ACHN (cell line): Measurements from ENCODE around the gene CD1B.
A peak's percentile ranks its signal among the peaks of the same experiment; 100 is the strongest.
"Not testable (repeated sequence)": the region's sequence is repeated elsewhere in the genome, so short reads cannot be mapped to it uniquely, and the experiment has no call there.

Source experiments
- DNase-seq: peaks from one replicate; pipeline ENCODE4 v3.0.0-alpha.2; 2015
- in situ Hi-C: cut with HindIII; loops from 2 replicates; pipeline ENCODE4 v1.10.0; 2017; ENCODE audit warnings: low sequenced_read_pairs, low pct_ligation_motif_present, low pct_unique_long_range_greater_than_20kb

Gene CD1B

DNA sequence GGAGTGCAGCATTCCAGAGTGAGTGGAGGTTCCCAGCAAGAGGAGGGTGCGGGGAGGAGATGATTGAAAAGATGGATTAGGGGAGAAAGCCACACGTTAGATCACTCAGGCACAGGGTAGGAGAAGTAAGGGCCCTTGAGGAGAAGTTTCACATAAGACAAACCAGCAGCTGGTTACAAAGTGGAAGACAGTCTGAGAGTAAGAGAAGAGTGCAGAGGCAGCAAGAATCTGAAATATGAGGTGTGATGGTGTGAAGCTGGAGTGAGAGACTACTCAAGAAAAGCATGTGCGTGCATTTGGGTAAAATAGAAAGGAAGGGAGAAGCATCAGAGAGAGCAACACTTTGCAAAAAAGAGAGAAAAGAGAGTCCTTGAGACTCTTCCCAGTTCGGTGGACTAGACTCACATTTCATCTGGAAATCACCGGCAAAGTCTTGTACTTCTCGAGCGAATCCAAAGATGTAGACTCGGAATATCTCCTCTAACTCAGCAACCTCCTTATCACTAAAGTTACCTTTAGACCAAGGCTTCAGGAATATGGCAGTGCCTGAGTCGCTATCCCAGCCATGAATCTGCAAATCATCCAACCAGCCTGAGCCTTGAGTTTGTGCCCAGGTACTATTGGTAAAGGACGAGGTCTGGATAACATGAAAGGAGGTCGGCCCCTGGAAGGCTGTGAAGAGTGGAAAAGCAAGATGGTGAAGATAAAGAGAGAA is 783 bp downstream of the CD1B start:
- no peak for DNase-seq
- in situ Hi-C loops = no loop called here

DNA sequence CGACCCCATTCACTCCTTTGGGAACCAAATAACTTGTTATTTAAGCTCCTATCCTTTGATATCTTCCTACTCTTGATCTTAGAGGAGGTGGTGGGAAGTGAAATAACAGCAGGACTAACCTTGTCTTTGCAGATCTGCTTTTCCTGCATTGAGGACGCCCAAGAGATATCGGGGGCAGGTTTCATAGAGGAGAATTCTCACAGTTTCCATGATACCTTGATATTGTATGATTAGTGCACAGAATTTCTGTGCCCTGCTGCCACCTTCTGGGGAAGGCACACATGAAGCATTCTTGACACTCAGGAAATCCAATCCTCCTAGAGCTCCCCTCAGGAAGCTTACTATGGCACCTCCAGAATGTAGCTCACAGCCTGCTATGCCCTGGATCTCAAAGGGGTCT is 1.6 kb downstream of the CD1B start:
- in situ Hi-C loops = no loop called here
- DNase-seq = peak; percentile 13

DNA sequence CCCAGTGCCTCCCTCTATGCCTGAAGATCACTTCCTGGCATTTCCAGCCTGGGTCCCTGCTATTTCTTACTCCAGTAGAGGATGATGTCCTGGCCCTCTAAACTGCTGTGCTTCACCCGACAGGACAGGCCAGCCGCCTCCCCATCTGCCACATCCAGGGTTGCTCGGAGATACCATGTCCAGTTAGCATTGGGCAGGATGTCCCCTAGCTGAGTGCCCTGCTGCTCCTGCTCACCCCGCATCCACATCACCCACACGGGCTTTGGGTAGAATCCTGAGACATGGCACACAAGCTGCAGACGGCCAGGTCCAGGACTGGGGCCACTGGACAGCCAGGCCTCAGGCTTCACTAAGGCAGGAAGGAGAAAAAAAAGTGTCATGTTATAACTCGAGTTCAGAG is 2.0 kb downstream of the CD1B start:
- no peak for DNase-seq
- in situ Hi-C loops = no loop called here

DNA sequence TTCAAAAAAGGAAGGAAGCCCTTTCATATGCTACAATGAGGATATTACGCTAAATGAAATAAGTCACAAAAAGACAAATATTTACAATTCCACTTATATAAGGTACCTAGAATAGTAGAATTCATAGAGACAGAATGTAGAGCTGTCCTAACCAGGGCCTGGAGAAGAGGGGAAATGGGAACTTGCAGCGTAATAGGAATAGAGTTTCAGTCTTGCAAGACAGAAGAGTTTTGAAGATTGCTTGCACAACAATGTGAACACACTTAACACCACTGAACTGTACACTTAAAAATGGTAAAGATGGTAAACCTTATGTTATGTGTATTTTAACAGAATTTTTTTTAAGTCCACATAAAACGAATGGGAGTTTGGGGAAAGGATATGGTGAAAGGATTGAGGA is 2.9 kb downstream of the CD1B start:
- DNase-seq = no peak
- in situ Hi-C loops = no loop called here

DNA sequence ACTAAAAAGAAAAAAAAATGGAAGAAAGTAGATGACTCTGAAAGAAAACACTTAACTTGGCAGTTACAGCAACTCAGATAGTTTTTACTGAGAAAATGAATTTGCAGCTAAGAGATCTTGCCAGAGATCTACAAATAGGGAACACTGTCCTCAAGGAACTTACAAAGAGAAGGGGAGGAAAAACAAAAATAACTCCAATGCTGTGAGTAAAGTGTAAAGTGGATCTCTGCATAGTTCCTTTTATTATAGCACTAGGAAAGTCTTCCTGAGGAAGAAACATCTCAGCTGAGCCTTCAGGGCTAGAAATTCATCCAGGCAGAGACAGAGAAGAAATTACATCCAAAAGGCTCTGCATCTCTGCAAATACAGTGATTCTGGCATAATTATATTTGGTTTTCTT is 3.9 kb downstream of the CD1B start:
- DNase-seq = no peak
- in situ Hi-C loops = no loop called here

DNA sequence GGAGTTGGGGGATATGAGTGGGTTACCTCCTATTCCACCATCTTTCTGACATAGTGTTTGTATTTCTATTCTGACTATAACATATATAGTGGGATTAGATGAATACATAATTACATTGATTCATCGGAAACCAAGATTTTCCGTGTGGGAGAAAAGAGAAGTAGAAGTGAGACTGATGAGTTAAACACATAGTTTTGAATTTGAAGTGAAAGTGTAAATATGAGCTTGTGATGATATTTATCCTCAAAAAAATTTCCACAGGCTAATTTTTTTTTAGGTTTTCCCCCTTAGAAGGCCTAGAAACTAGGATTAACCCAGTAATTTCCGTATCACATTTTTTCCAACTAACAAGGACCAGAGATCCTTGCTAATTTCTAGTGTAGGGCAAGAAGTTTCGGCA is 6.9 kb downstream of the CD1B start:
- in situ Hi-C loops = no loop called here
- DNase-seq = no peak

DNA sequence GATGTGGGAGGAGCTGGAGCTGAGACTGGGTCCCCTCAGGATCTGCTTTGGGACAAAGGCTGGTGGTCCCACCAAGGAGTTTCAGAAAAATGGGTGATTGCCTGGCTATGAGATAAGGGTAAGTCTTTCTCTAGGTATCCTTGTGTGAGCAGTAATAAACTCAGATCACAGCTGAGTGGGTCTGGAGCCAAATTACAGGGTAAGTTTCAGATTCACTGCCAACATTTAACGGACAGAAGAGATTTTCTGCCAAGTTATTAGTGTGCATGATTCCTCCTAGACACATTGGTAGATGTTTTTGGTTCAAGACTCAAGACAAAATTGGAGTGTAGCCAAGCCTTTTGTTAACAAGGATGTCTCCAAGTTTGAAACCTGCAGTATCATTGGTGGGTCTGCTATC is 7.5 kb downstream of the CD1B start:
- DNase-seq = no peak

DNA sequence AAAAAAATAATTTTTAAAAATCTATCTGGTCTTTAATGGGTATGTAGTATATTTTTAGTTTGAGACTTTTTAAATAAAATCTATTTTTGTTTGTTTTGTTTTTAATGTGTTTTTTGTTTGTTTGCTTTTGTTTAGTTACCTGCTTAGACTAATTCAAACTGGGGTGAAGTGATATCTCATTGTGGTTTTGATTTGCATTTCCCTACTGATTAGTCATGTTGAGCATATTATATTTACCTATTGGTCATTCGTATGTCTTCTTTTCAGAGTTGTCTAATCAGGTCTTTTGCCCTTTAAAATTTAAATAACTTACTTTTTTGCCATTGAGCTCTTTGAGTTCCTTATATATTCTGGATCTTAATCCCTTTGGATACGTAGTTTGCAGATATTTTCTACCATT is 20.3 kb downstream of the CD1B start:
- in situ Hi-C loops = no loop called here
- no peak for DNase-seq

More for the DNA sequence above, 7.5 kb downstream of the CD1B start:
- in situ Hi-C loops = no loop called here

DNA sequence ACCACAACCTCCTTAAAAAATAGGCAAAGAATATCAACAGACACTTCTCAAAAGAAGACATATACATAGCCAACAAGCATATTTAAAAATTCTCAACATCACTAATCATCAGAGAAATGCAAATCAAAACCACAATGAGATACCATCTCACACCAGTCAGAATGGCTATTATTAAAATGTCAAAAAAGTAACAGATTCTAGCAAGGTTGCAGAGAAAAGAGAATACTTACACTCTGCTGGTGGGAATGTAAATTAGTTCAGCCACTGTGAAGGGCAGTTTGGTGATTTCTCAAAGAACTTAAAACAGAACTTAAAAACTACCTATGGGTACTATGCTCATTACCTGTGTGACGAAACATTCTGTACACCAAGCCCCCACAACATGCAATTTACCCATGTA is 20.7 kb downstream of the CD1B start:
- in situ Hi-C loops = no loop called here
- DNase-seq = no peak

DNA sequence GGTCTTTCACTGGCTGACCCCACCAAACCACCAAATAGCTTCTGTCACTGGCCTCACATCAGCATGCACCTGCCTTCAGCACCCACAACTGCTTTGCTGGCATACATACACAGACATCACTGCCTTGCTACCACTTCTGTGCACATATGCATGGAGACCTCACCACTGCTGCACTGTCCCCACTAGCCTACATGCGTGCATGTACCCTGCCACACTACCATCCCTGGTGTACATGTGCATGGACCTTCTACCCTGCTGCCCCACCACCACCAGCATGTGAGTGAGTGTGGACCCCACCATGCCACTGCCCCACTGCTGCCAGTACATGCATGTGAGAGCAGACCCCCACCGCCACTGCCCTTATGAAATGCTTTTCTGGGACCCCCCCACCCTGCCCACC is 35.5 kb downstream of the CD1B start:
- DNase-seq = no peak
- in situ Hi-C loops = no loop called here

DNA sequence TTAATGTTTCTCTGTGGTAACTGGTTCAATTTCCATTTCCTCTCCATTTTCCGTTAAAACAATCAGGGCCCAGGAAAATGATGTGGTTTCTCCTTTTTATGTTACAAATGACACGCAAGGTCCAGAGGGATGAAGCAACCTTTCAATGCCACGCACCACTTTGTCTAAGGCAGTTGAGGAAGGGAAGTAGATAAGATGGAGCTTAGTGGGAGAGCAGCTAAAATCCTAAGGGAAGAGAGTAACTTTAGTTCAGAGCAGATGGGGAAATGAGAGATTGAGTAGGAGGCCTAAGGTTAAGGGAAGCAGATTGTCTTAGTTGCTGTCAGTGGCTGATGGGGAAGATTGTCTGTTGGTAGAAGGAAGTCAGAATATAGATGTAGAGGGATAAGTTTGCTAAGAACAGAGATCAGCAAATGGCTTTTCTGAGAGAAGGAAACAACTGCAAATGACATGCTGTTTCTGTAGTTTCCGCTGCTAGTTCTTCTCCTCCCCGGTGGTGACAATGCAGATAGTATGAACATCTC is 40.9 kb downstream of the CD1B start:
- DNase-seq = no peak
- in situ Hi-C loops = no loop called here

DNA sequence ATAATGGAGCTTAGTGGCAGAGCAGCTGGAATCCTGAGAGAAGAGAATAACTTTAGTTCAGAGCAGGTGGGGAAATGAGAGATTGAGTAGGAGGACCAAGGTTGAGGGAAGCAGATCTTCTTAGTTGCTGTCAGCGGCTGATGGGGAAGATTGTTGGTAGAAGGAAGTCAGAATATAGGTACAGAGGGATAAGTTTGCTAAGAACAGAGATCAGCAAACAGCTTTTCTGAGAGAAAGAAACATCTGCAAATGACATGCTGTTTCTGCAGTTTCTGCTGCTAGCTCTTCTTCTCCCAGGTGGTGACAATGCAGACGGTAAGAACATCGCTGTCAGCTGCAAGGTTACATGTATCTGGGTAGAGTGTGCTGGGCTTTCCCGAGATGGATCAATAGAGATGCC is 41.5 kb downstream of the CD1B start, which contains the start of gene CD1C:
Gene CD1C, plus strand, starts transcription at position 113 of the 400 bp plus-strand sequence. Its CDS starts 142 bp downstream, at position 255.
- no peak for DNase-seq
- in situ Hi-C loops = no loop called here

DNA sequence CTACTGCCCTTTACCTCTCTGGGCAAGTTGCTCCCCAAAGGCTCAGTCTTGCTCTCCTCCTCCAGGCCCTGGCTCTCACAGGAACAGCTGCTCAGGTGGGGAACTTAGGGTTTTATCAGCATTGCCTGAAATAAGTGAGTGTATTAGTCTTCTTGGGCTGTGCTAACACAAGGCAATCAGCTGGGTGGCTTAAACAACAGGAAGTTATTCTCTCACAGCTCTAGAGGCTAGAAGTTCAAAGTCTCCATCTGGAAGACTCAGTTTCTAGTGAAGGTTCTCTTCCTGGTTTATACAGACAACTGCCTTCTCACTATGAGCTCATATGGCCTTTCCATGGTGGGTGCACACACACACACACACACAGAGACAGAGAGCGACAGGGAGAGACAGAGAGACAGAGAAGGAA is 44.4 kb downstream of the CD1B start:
- in situ Hi-C loops = no loop called here
- no peak for DNase-seq

DNA sequence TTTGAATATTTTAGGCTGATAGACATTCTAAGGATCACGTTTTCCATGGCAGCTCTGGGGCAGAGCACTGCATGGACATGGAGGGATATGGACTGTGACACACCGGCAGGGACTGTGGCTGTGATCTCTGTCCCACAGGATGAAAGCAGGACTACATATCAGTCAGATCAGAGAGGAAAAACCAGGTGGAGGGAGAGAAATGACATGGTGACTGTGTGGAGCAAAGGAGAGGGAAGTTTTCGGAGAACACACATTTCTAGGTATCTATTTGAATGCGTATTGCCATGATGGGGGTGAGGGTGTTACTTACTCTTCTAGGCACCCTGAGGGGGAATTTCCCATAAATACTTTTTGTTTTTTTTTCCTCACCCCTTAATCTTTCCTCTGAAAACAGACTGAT is 44.8 kb downstream of the CD1B start:
- in situ Hi-C loops = no loop called here
- DNase-seq = no peak

DNA sequence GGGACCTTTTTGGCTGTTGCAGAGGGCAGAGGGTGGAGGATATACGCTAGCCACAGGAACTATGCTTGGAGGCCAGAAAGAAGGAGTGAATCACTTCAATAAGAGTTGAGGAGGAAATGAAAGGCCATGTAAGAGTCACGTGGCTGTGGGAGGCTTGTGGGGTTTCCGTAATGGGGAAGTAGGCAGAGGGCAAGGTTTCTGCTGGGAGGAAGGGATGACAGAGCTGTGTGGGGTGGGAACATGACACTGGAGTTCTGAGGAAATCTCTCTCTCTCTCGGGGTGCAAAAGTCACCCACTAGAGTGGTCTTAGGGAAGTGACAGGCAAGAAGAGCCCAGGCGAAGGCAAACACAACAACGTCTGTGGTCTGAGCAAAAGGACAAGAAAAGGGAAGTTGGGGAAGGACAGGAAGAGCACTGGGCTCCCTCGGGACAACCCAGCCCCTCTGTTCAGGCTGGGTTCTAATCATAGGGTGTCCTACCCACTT is 45.5 kb downstream of the CD1B start:
- in situ Hi-C loops = no loop called here
- peak; percentile 42 for DNase-seq

DNA sequence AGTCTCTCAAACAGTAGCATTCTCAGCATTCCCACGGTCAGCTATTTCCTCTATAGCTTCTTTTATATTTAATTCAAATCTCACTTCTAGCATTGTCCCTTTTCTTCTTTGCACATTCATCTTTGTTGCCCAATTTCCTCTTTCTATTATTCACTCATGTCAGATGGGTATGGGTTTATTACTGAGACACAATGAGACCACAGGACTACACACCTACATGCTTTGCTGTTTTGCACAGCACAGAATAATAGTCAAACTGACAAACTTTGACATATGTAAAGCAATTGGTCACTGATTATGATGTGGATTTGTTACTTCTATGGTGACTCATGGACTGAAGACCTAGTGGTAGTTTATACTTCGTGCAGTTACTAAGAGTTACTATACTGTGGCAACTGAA is 47.4 kb downstream of the CD1B start:
- in situ Hi-C loops = no loop called here
- no peak for DNase-seq

DNA sequence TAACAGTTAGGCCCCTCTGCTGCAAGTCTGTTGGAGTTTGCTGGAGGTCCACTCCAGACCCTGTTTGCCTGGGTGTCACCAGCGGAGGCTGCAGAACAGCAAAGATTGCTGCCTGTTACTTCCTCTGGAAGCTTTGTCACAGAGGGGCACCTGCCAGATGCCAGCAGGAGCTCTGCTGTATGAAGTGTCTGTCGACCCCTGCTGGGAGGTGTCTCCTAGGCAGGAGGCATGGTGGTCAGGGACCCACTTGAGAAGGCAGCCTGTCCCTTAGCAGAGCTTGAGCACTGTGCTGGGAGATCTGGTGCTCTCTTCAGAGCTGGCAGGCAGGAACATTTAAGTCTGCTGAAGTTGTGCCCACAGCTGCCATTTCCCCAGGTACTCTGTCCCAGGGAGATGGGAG is 48.9 kb downstream of the CD1B start:
- DNase-seq, in situ Hi-C loops: not testable (repeated sequence)
